GM18526 (cell line): ENCODE measurements around the gene ANKDD1A.
A peak's percentile ranks its signal among the peaks of the same experiment; 100 is the strongest.

Source experiments
- POLR2A ChIP-seq: IDR thresholded peaks from 3 replicates; pipeline ENCODE4 v1.6.1; 2011; ENCODE audit not compliant: insufficient read length; ENCODE audit errors: extremely low read depth

ANKDD1A gene

GRCh38 chr15:64959128-64959527 is 47.4 kb downstream of the ANKDD1A start:
- TF ChIP-seq POLR2A = no peak

- TF ChIP-seq POLR2A = no peak
Measured at GRCh38 chr15:64960153-64960552, 48.5 kb downstream of the ANKDD1A start.

- TF ChIP-seq POLR2A = no peak
Measured at GRCh38 chr15:64961013-64961412, 49.3 kb downstream of the ANKDD1A start.

- TF ChIP-seq POLR2A = no peak
Measured at GRCh38 chr15:64969401-64969800, 57.7 kb downstream of the ANKDD1A start.

- no peak for TF ChIP-seq POLR2A
Measured at GRCh38 chr15:64970698-64971097, 59.0 kb downstream of the ANKDD1A start.

GRCh38 chr15:64975390-64975789 is 63.7 kb downstream of the ANKDD1A start:
- TF ChIP-seq POLR2A = no peak

DNA sequence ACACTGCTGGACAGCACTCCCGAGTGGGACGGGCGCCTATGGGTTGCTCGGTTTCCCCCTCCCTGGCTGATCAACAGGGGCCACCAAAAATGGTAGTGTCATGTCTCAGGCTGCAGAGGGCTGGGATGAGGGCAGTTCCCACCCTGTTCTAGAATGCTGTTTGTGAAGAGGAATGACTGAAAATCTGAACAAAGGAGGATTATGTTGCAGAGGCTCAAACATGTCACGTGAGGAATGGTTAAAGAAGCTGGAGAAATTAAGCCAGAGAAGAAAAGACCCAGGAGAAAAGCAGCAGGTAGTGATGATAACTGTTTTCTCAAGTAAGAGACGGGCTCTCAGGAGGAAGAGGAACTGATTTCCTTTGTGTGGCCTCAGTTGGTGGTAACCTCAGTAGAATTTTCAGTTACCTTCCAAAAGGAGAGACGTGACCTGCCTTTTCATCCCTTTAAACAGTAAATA is 67.6 kb downstream of the ANKDD1A start:
- no peak for TF ChIP-seq POLR2A

- TF ChIP-seq POLR2A = no peak
Measured at GRCh38 chr15:64981812-64982431, 70.2 kb downstream of the ANKDD1A start.

DNA sequence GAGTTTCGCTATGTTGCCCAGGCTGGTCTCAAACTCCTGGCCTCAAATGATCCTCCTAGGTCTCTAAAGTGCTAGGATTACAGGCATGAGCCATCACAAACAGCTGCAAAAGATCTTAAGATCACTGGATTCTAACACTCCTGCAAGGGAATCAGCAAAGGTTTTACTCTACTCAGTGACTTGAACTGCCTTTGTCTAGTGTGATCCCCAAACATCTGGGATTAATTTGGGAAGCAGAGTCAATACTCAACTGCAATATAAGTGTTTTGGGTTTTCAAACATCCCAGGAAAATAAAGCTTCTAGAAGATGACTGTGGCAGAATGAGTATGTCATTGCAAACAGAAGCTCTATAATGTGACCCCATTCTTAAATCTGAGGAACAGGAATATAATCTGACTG is 70.8 kb downstream of the ANKDD1A start:
- no peak for TF ChIP-seq POLR2A

DNA sequence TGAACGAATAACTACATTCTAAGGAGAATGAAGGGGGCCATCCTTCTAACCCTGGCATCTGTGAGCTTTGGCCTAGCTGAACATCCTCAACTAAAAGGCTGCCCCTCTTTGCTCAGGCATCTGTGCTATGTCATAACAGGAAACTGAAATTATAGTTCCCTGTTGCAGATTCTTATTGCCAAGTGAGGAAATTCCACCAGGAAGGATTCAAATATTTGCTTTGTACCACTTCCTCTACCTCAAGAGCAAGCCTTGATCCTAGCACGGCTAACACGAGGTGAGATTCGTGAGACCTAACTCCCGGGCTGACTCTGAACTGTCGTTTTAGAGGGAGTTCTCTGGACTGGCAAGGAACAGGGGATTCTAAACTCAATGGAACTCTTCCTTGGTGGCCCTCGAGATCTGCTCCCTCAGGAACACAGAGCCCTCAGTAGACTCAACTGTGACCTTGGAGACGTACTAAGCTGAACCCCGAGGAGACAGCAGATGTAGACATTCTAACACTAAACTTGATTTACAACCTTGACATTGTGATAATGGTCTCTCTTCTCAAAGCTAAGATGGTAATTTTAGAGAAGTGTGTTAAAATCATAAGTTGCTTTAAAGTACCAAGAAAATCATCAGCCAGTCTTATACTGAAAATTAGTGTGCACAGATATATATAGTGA is 73.8 kb downstream of the ANKDD1A start:
- no peak for TF ChIP-seq POLR2A

DNA sequence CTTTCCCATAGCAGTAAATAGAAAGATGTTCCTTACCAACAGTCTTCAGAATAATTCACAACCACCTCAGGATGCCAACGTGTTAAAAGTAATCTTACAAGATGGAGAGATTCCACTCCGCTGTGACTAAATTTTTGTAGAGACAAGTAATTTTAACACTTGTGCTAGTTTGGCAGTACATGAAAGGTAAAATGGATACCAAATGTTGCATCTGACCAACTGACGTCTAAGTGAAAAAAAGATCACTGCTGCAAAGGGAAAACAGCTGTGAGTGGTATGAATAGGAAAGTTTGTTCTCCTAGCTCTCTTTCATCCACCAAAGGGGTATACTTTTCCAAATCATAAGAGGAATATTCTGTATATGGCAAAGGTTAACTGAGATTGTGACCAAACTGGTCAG is 75.4 kb downstream of the ANKDD1A start:
- TF ChIP-seq POLR2A = no peak

GRCh38 chr15:64989416-64990167 is 77.9 kb downstream of the ANKDD1A start, which contains the start of gene SPG21:
Gene SPG21, minus strand, starts transcription at chr15:64989914. Its CDS starts 6,345 bp downstream, at chr15:64983569.
- peak; percentile 47 for TF ChIP-seq POLR2A

DNA sequence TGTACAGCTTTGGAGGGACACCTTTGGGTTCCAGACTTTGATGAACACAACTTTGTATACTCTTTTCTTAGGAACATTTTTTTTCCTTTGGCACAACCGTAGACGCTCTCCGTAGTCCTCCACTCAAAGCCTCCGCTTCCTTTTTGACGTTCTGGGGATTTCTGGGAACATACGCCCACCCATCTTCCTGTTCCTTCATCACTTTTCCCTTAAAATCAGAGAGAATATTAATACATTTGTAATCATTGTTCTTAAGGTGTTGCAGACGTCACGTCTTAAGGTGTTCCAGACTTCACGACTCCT is 78.4 kb downstream of the ANKDD1A start:
- no peak for TF ChIP-seq POLR2A

DNA sequence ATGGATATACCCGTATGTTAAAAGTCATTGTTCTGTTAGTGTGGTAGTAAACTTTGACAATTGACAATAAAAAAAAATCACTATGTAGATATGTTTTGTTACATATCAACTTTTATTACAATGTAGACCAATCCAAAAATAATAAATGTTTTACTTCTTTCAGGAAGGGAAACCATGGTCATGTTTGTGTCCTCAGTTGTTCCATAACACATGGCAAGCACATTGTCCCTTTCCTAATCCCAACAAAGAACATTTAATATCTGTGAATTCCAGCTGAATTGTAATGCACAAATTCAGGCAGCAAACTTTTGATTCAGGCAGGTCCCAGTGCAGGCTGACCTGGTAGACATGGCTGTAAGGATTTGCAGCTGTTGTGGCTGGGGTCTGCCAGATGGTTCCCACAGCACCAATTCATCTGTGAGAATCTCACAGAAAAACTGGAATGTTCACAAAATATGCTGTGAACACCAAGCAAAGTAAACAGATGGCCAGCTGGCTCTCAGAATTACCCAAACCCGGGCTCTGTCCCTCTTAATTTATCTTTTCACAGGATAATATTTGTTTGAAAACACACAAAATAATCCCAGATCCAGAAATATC is 79.9 kb downstream of the ANKDD1A start:
- no peak for TF ChIP-seq POLR2A

- no peak for TF ChIP-seq POLR2A
Measured at GRCh38 chr15:64993290-64993689, 81.6 kb downstream of the ANKDD1A start.

DNA sequence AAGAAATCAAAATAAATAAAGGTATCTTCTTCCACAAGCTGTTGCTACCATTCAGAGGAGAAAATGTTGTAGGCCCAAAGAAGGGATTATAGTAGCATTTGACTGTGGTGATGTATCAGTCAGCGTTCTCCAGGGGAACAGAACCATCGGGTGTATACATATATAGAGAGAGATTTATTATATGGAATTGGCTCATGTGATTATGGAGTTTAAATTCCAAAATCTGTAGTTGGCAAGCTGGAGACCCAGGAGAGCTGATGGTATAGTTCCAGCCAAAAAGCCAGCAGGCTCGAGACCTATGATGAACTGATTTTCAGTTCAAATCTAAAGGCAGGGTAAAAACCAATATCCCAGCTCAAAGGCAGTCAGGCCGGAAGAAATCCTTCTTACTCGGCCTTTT is 85.4 kb downstream of the ANKDD1A start:
- no peak for TF ChIP-seq POLR2A
